ENCODE data around the gene PIWIL1. TPM values are rescaled to one million over a fixed set of nuclear protein-coding genes. Genes with fewer than 3 reads are reported as not detected.

PIWIL1 gene
- total RNA-seq, 1 donor from 2014 or later, result not detected

DNA sequence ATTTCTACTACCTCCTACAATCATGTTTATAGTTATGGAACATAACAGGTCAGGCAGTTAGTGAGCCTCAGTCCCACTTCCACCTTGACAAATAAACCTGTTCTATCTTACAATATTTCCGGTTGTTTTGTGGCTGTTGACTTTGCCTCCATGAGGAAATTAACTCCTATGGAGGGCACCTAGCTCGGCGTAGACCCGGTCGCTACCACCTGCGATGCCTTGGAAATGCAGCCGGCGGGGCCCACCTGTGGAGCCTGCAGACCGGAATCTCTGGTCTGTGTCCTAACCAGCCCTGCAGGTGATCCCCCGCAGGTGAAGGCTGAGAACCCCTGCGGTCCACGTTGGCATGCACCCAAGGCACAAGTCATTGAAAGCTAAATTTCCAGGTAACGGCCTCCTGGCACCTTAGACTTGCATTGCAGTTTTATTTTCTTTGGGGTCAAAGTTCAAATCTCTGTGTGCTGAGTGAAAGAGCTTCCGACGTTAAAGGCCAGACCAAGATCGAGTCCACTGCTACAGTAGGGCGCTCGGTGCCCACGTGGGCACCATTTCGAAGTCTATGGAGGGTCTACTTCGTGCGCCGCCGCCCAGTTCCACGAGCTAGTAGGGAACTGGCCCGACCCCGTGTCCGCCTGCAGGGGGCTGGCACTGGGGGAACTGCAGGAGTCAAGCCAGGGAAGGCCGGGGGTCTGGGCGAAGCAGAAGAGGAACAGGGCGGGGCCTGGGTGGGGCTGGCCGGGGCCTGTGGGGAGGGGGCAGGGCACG is 782 bp upstream of the PIWIL1 start:
- no peak for DNase-seq (ENCODE audit: low read depth)

DNA sequence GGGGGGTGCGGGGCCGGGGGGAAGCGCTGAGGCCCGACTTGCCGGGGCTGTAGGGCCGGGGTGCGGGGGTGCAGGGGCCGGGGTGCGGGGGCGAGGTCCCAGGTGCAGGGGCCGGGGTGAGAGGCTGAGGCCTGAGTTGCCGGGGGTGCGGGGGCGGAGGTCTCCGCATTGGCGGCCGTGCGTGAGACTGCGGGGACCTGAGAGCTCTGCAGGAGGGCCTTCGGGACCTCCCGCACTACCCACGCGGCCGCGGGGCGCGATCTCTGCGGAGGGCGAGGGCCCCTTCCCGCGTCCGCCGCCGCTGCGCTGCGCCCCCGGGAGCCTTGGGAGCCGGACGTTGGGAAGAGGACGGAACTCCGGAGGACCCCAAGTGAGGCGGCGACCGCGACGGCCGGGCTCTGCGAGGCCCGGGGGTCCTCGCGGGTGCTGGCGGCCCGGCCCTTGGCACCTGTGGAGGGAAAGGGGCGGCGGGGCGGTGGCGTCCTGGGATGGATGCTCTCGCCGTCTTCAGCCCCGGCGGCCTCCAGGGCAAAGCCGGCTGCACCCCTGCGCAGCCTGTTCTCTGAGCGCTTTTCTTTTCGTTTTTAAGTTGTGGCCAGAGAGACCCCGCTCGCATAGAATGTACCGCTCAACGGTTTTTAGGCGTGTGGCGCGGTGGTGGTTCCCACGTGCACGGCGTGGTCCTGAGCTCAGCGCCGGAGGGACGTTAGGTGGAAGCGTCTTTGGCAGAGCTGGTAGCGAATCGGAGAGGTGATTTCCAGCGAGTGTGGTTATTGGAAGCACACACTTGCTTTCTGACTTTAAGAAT is 1.3 kb downstream of the PIWIL1 start:
- DNase-seq (ENCODE audit: low read depth), result no peak

DNA sequence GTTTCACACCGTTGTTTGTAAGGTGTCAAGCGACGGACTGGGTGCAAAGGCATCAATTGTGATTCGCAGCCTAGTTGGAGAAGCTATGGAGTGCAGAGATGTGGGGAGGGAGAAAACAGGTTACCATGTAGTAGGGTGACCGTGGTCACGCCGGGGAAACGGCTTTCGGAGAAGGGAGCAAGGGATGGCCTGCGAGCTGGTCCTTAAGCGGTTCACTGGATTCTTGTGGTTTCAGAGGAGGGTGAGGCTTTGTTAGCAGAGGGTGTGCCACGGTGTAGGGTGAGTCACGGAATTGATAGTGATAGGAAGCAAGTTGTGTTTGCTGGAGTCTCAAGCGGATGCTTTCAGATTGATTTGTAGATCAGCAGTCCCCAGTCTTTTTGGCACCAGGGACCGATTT is 2.3 kb downstream of the PIWIL1 start:
- DNase-seq (ENCODE audit: low read depth), result no peak

DNA sequence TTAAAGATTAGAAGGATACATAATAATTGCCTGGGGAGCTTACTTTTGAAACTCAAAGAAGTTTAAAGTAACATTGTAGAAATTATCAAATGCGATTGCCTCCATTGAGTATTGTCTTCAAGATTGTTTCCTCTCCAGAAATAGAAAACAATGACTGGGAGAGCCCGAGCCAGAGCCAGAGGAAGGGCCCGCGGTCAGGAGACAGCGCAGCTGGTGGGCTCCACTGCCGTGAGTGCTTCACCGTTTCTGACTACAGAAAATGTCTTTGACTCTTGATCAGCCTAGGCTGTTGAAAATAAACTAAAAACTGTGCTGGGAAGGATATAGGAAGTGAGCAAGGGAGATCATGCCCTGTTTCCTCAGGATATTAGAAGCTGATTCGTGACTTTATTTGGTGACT is 4.8 kb downstream of the PIWIL1 start:
- DNase-seq (ENCODE audit: low read depth), result no peak

DNA sequence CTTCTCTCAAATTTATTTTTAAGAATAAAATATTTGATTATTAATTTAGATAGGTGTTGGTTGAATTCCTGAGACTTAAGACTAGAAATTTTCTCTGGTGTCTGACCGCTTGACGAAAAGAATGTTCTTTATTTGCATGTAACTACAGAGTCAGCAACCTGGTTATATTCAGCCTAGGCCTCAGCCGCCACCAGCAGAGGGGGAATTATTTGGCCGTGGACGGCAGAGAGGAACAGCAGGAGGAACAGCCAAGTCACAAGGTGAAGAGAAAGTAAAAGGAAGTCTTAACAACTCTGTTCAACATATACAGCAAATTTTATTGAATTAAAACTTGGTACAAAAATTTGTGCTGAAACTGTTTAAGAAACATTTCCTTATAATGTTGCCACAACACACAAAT is 5.2 kb downstream of the PIWIL1 start:
- no peak for DNase-seq (ENCODE audit: low read depth)

DNA sequence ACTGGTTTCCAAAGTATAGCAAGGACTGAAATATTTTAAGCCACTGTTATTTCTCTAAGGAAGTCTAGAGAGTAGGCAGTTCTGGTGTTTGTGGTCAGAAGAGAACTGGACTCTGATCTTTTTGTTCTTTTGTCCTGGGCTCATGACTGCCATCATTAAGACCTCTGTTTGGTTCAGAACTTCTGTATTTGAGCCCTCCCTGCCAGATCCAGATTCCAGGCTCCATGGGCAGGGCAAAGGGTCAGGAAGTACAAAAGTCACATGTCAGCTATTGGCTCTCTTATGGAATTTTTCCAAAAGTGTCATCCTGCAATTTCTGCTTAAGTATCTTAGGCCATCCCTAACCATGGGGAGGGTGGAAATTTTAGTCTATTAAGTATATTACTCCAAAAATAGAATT is 6.8 kb downstream of the PIWIL1 start:
- no peak for DNase-seq (ENCODE audit: low read depth)

DNA sequence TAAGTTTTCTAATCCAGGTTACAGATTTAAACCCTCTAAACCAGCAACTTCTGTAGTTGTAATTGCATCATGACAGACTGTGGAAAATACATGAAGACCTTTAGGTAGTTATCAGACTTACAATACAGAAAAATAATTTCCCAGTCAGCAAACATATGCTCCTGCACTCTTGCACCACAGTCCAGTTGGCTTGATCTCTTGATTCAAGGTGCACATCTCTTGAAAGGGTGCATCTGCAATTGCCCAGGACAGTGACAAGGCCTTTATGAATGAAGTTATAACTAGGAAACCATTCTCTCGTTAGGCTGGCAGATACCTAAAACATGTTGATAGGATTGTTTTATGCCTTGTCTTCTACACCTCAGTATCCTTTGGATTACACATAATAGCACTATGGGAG is 7.6 kb downstream of the PIWIL1 start:
- DNase-seq (ENCODE audit: low read depth), result no peak

DNA sequence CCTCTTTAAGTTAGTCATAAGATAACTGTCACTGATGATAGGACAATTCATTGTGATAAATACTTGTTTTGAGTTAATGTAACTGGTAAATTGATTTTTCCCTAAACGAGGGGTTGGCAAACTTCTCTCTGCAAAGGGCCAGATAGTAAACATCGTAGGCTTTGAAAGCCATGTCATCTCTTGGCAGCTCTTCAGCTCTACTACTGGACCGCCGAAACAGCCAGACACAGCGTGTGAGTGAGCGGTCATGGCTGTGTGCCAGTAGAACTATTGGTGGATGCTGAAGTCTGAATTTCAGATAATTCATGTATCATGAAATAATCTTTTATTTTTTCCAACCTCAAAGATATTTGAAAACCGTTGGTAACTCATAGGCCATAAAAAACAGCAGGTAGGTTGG is 9.9 kb downstream of the PIWIL1 start:
- DNase-seq (ENCODE audit: low read depth), result no peak

DNA sequence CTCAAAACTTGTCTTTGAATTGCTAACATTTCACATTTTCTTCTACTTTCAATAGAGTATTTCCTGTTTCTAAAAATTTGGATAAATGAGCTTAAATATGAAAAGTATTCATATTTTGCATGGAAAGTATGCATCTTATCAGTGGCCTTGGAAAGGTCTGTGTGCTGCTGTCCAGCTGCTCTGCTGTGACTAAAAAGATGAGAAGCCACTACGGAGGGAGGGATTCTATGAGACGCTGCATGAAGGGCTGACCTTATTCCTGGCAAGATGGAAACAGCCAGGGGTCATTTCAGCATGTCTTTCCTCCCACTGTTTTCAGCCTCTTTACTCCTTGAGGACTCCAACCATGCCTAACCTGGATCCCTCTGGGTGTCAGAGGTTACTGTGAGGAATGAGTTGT is 13.0 kb downstream of the PIWIL1 start:
- DNase-seq (ENCODE audit: low read depth), result no peak

DNA sequence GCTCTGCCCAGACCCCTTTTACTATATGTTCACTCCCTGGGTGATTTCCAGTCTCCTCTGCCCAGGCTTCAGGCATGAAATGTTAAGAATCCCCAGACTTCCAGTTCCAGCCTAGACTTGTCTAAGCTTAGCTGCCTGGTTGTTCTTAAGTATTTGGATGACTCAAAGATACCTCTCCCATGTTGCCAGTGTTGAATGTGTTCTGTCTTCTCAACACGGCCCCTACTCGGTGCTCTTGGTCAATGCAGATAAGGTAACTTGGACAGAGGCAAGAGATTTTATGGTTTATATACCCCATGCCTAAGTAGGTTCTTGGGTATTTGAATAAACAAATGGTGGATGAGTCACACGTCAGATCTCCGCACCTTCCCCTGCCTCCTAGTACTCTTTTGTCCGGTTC is 13.6 kb downstream of the PIWIL1 start:
- DNase-seq (ENCODE audit: low read depth), result no peak

DNA sequence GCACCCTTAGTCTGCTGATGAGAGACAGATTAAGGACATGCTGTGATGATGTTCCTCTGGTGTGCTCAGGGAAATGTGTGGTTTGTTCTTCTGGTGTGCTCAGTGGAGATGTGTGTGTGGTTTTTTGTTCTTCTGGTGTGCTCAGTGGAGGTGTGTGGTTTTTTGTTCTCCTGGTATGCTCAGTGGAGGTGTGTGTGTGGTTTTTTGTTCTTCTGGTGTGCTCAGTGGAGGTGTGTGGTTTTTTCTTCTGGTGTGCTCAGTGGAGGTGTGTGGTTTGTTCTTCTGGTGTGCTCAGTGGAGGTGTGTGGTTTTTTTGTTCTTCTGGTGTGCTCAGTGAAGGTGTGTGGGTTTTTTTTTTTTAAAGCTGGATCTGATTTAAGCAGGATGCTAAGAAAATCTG is 15.4 kb downstream of the PIWIL1 start:
- DNase-seq (ENCODE audit: low read depth), result no peak

DNA sequence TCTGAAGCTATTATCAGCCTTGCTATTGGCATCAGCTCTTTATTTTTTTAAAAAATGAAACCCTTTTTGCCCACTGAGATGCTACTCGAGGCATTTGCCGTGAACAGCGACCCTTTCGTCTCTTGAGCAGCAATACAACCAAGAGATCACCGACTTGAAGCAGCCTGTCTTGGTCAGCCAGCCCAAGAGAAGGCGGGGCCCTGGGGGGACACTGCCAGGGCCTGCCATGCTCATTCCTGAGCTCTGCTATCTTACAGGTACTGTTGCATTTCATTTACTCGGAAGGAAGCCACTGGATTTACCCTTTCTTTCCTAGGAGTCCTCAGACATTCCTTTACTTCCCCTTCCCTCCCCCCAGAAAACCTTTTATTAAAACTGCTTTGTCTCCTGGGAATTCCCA is 16.7 kb downstream of the PIWIL1 start:
- DNase-seq (ENCODE audit: low read depth), result no peak

DNA sequence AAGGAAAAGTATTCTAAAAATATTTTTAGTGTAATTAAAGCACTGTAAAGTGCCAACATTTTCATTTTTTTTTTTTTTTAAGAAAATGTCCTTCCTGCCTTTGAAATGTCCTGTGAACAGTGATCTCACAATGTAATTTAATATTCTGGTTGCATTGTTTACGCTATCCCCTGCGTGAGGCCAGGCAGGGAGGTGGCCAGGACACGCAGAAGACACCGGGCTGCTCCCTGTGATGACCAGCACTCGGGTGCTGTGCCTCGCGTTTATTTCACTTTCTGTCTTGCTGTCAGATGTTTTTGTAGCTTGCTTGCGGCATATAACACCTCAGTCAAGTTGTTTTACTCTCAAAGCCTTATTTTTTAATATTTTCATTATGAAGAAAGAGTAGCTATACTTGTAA is 18.5 kb downstream of the PIWIL1 start:
- DNase-seq (ENCODE audit: low read depth), result no peak

DNA sequence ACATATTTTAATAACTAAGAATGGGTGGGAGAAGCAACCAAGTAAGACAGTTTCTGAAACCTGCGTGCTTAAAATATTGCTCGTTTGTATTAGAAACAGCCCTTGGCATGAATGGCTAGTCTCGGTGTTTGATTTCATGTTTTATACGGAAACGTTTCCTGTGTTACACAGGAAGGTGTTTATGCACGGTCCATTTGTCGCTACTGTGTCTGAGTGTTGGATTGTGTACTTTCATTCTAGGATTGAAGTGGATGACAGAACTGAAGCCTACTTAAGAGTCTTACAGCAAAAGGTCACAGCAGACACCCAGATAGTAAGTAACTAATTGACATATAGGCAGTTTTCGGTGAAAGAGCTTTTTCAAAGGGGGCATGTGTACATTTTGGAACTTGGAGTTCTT is 19.6 kb downstream of the PIWIL1 start:
- no peak for DNase-seq (ENCODE audit: low read depth)

DNA sequence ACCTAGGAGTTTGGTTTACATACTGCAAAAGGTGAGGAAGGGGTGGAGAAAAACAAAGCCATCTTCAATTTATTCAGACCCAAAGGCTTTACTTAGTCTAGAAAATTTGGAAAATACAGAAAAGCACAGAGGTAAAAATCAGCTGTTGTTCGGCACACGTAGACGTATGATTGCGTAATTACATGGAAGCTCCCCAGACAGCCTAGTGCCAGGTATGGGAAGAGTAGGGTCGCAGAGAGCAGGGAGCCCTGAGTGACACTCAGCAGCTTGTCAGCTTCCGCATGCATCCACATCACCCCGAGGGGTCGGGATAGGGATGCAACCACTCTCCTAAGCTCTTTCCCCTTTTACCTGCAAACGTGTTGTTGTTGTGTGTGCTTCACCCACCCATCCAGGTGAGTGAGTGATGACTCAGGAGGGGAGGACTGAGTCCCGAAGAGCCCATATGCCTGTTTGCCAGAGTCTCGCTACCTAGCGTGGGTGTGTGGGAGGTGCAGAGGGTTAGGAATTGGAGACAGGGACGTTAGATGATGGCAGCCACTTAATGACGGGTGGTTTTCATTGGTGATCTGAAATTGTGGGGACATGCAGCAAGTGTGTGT is 20.1 kb downstream of the PIWIL1 start:
- DNase-seq (ENCODE audit: low read depth), result no peak

DNA sequence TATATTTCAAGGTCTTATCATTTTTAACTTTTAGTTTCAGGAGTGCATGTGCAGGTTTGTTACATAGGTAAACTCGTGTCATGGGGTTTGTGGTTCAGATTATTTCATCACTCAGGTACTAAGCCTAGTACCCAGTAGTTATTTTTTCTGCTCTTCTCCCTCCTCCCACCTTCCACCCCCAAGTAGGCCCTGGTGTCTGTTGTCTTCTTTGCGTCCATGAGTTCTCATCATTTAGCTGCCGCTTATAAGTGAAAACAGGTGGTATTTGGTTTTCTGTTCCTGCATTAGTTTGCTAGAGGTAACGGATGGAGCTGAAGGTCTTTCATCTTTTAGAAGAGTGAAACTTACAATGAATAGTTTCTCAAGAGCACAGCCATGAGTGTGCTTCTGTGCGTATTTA is 24.4 kb downstream of the PIWIL1 start:
- DNase-seq (ENCODE audit: low read depth), result no peak

DNA sequence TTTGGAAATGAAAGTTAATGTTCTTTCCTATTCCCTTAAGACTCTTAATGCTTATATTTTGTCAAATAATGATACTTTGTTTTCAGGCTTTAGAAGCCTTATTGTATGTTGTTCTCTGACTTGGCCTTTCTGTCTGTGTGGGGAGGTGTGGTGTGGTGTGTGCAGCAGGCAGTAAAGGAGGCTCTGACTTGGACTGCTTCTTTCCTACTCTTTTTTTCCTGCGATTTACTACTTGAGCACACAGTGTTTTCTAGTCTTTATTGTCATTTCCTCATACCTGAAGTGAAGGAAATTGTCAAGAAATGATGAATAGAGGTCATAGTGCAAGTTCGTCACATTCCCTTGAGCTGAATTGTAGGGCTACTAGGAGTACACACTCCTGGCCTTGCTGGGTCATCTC is 26.9 kb downstream of the PIWIL1 start:
- DNase-seq (ENCODE audit: low read depth), result no peak

DNA sequence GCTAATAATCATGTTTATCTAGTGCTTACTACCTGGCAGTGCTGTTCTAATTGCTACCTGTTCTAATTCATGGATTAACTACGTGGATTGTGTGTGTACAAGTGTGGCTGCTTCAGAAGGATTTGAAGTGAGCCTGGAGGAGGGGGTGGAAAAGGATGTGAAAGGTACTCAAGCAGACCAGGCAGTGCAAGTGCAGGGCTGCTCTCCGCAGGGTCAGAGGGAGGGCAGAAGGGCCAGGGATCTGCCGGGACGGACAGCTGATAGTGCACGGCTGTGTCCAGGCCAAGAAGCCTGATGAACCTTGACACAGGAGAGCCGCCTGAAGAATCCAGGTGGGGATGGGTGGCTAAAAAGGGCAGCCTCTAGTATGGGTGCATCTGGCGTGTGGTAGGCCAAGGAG is 28.5 kb downstream of the PIWIL1 start:
- DNase-seq (ENCODE audit: low read depth), result no peak

DNA sequence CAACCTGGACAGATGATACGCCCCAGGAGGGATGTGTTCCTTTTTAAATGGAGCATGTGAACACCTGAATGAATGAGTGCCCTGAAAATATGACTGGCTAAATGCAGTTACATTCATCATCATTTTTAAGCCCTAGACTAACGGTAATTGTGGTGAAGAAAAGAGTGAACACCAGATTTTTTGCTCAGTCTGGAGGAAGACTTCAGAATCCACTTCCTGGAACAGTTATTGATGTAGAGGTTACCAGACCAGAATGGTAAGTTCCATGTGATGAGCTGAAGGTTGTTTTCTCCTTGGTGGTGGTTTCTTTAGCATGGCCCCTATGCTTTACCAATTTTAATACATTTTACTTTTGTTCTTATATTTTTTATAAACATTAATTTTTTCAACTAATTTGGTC is 29.3 kb downstream of the PIWIL1 start:
- DNase-seq (ENCODE audit: low read depth), result no peak

DNA sequence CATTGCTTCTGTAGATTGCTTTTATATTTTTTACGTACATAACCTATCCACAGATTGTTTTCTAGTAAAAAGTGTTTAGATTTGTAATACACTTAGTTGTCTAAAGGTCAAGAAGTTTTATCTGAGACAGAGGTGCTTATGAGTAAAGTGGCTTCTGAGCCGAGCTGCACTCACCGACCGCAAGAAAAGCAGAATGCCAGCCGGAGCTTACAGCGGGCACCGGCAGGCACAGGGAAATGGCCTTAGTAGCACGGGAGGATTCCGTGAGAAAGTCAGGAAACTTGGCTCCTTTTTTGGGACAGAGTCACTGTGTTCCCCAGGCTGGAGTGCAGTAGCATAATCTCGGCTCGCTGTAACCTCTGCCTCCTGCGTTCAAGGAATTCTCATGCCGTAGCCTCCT is 29.8 kb downstream of the PIWIL1 start:
- no peak for DNase-seq (ENCODE audit: low read depth)

DNA sequence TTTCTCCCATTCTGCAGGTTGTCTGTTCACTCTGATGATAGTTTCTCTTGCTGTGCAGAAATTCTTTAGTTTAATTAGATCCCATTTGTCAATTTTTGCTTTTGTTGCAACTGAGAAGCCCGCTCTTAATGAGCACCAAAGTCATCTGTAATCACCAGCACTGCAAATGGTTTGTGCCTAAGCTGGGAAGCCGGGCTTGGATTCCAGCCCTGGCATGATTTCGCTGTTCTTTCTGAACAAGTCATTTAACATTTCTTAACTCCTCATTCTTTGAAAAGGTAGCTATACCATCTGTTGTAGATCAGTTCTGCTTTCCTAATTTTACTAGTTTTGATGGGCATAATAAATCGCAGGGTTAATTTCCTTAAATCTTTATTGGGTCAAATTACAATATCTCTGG is 32.1 kb downstream of the PIWIL1 start:
- DNase-seq (ENCODE audit: low read depth), result no peak

DNA sequence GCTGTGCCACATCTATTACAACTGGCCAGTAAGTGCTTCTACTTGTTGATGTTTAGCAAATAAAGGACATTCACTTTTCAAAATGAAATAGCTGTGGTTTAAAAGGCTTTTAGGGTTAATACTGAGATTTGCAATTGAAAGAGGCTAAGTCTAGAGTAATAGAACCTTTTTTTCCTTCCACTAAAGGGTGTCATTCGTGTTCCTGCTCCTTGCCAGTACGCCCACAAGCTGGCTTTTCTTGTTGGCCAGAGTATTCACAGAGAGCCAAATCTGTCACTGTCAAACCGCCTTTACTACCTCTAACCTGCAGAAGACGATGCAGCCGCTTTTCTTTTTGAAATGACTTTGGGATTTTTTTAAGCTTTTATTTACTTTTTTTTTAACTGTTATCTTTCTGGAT is 33.6 kb downstream of the PIWIL1 start:
- no peak for DNase-seq (ENCODE audit: low read depth)

DNA sequence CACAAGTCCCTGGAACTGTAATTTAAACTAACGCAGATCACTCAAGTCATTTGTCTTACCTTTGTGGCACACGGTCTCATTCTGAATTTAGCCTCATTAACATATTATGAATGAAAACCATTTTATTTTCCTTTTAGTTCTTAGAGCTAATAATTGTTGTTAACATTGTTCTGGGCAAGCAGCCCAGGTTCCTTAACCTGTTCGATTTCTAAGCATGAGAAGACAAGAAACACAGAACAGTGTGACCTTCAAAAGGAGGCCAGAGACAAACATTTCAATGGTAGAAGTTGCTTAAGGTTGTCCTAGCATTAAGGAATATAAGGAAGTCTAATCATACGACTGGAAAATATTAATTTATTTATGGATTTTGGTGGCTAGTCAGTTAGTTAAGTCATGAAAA is 35.2 kb downstream of the PIWIL1 start:
- no peak for DNase-seq (ENCODE audit: low read depth)
